Activated B cell treated with CpG ODN at 0.5 μM for 24 hours (primary cell): ENCODE results near the gene FCAMR. TPM values are rescaled to one million over a fixed set of nuclear protein-coding genes. Genes with fewer than 3 reads are reported as not detected.

ENCODE experiments used
- ATAC-seq: fragments of 200-7000 bp; cut with Tn5 transposase; one replicate; pipeline ENCODE4 v1.10.0; 2021; ENCODE audit warnings: low read depth, mild to moderate bottlenecking, moderate library complexity
- CTCF ChIA-PET: fragments of 350-600 bp; sonication (Branson Sonifier 250); formaldehyde crosslinking; loops from one replicate; lab custom pipeline; 2021; ENCODE audit warnings: antibody characterized with exemption; lab: Charles Lee
- POLR2A ChIA-PET: fragments of 350-600 bp; sonication (Branson Sonifier 250); formaldehyde crosslinking; loops from one replicate; lab custom pipeline; 2021; ENCODE audit warnings: antibody characterized with exemption; lab: Charles Lee
- DNase-seq: peaks from one replicate; pipeline ENCODE4 v3.0.0; 2022
- H3K27ac Mint-ChIP-seq: one replicate; pipeline ENCODE4 v1.8.0; 2020; ENCODE audit warnings: mixed read lengths
- H3K27me3 Mint-ChIP-seq: one replicate; pipeline ENCODE4 v1.8.0; 2021; ENCODE audit warnings: mixed read lengths
- H3K36me3 Mint-ChIP-seq: one replicate; pipeline ENCODE4 v1.8.0; 2021; ENCODE audit warnings: low read depth, mixed read lengths
- H3K4me1 Mint-ChIP-seq: one replicate; pipeline ENCODE4 v1.8.0; 2021; ENCODE audit warnings: mixed read lengths
- H3K4me3 Mint-ChIP-seq: one replicate; pipeline ENCODE4 v1.8.0; 2020; ENCODE audit warnings: mild to moderate bottlenecking, mixed read lengths
- H3K9me3 Mint-ChIP-seq: one replicate; pipeline ENCODE4 v1.8.0; 2020; ENCODE audit warnings: mixed read lengths
- CTCF ChIP-seq: fragments of 200-600 bp; IDR thresholded peaks from one replicate; pipeline ENCODE4 v1.8.0; 2022; ENCODE audit warnings: antibody characterized with exemption, mild to moderate bottlenecking
- intact Hi-C: fragments of 100-400 bp; cut with micrococcal nuclease; formaldehyde crosslinking; loops from one replicate; pipeline ENCODE4 v1.15.1; 2024
- total RNA-seq: library from RNA; stranded (reverse); gene quantifications from 2 replicates; pipeline ENCODE4 v1.2.3, GENCODE V29; 2022

FCAMR gene
- total RNA-seq, 1 donor from 2014 or later, result not detected

- Mint-ChIP-seq H3K4me3 (no peak overlapping the region), H3K4me1 (peaks cover 2% of the 10 kb centered on the region), H3K36me3 (no peaks in the 10 kb centered on the region), H3K27me3 (peaks cover 8% of the 10 kb centered on the region), H3K27ac (no peak overlapping the region), H3K9me3 (no peaks in the 10 kb centered on the region)
- CTCF ChIA-PET, result no interaction called here
- intact Hi-C loops, result no loop called here
- no peak for TF ChIP-seq CTCF
- POLR2A ChIA-PET, result no interaction called here
- ATAC-seq, result no peak
- DNase-seq, result no peak
Measured at GRCh38 chr1:207000651-207001291, 30.5 kb upstream of the FCAMR start.

- DNase-seq (no peak), ATAC-seq (no peak)
- no peaks in the 10 kb centered on the region for H3K4me1 Mint-ChIP-seq
- no peak overlapping the region for H3K27ac Mint-ChIP-seq
- H3K4me3 Mint-ChIP-seq, result no peak overlapping the region
- H3K27me3 Mint-ChIP-seq, result peaks cover 6% of the 10 kb centered on the region
- ChIA-PET CTCF (no interaction called here), POLR2A (no interaction called here)
- TF ChIP-seq CTCF, result no peak
- no peaks in the 10 kb centered on the region for H3K9me3 Mint-ChIP-seq
- intact Hi-C loops, result no loop called here
- H3K36me3 Mint-ChIP-seq, result no peaks in the 10 kb centered on the region
Measured at GRCh38 chr1:206998816-206999215, 28.6 kb upstream of the FCAMR start.

GRCh38 chr1:206992790-206993189 lies 22.5 kb upstream of the FCAMR start:
- Mint-ChIP-seq H3K27me3 (peaks cover 13% of the 10 kb centered on the region), H3K9me3 (no peaks in the 10 kb centered on the region), H3K36me3 (no peaks in the 10 kb centered on the region), H3K27ac (no peak overlapping the region), H3K4me3 (no peak overlapping the region), H3K4me1 (no peaks in the 10 kb centered on the region)
- POLR2A ChIA-PET, result no interaction called here
- CTCF ChIA-PET, result no interaction called here
- no peak for DNase-seq
- no peak for TF ChIP-seq CTCF
- intact Hi-C loops, result no loop called here
- no peak for ATAC-seq

GRCh38 chr1:206987873-206988272 lies 17.6 kb upstream of the FCAMR start:
- ATAC-seq, result no peak
- H3K27me3 Mint-ChIP-seq, result peaks cover 6% of the 10 kb centered on the region
- no peak overlapping the region for H3K27ac Mint-ChIP-seq
- H3K36me3 Mint-ChIP-seq, result no peaks in the 10 kb centered on the region
- no peaks in the 10 kb centered on the region for H3K4me1 Mint-ChIP-seq
- no peak for DNase-seq
- no peak for TF ChIP-seq CTCF
- H3K9me3 Mint-ChIP-seq, result no peaks in the 10 kb centered on the region
- no peak overlapping the region for H3K4me3 Mint-ChIP-seq
- ChIA-PET CTCF (interaction anchor here (0.6 to 1.4 kb wide), 2 partner anchors 232 to 357 kb away, joined by 3 to 4 read pairs; no protein-coding TSS in a partner anchor), POLR2A (no interaction called here)
- intact Hi-C loops, result no loop called here

GRCh38 chr1:206986885-206987284 lies 16.6 kb upstream of the FCAMR start:
- H3K27ac Mint-ChIP-seq, result no peak overlapping the region
- ChIA-PET POLR2A (no interaction called here), CTCF (interaction anchor here (1.4 kb wide), 1 partner anchor 356 kb away, joined by 4 read pairs; no protein-coding TSS in a partner anchor)
- H3K36me3 Mint-ChIP-seq, result no peaks in the 10 kb centered on the region
- DNase-seq (no peak), ATAC-seq (no peak)
- TF ChIP-seq CTCF, result no peak
- intact Hi-C loops, result no loop called here
- H3K4me1 Mint-ChIP-seq, result no peaks in the 10 kb centered on the region
- H3K4me3 Mint-ChIP-seq, result no peak overlapping the region
- no peaks in the 10 kb centered on the region for H3K9me3 Mint-ChIP-seq
- H3K27me3 Mint-ChIP-seq, result peaks cover 5% of the 10 kb centered on the region
